SW480 (cell line): Measurements from ENCODE around the gene KLHL3.
"Not testable (repeated sequence)": the region's sequence is repeated elsewhere in the genome, so short reads cannot be mapped to it uniquely, and the experiment has no call there.

Source experiments
- DNase-seq: peaks from one replicate; pipeline ENCODE4 v3.0.0-alpha.2; 2016; ENCODE audit warnings: low spot score

The KLHL3 gene

DNA sequence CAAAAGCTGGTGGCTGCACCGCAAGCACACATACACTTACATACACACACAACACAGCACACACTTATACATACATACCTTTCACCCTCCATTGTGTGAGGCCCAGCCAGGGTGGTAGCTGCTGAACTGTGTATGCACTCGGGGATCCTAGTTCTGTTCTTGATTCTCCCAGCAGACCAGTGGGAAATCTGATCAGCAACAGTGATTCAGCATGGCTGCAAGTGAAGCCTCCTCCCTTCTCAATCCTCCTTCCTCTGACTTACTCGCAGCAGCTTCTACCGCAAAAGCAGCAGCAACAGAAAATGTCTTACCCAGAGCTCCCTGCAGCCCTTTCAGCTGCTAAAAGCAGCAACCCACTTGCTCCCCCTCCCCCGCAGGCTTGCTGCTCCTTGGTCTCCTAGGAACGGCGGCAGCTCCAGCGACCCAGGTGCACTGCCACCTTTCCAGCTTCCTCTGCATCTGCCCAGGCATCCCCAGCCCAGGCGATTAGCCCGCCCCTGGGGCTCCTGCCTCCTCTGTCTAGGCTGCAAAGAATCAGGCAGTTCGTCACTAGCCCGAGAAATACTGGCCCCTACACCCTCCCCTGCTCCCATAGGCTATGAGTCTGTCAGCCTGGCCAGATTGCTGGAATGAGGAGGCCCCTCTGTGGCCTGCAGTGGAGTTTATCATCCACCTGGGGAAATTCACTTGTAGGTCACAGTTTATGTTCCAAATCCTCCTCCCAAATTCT, at the start of gene KLHL3:
Gene KLHL3, minus strand, starts transcription at position 535 of the 730 bp plus-strand sequence. Its CDS starts 443 bp downstream, at position 92.
- no peak for DNase-seq

DNA sequence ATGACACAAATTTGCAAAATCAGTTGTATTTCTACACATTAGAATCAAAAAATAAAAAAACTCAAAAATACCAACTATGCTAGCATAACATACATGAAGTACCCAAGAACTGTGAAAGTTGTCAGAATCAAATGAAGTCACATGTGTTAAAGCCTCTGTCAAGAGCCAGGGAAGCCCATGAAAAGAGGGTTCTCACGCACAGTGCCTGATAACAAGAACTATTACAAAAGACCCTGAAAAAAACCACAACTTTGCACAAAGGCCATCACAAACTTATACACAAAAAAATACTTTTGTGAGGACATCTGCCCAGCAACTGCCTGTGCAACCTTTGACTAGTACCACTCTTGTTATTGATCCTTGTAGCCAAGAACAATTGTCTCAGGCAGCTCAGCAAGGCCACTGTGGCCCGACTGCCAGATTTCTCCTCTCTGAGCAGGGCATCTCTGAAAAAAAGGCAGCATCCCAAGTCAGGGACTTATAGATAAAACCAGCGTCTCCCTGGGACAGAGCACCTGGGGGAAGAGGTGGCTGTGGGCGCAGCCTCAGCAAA, 47.2 kb upstream of the KLHL3 start:
- DNase-seq, result no peak

DNA sequence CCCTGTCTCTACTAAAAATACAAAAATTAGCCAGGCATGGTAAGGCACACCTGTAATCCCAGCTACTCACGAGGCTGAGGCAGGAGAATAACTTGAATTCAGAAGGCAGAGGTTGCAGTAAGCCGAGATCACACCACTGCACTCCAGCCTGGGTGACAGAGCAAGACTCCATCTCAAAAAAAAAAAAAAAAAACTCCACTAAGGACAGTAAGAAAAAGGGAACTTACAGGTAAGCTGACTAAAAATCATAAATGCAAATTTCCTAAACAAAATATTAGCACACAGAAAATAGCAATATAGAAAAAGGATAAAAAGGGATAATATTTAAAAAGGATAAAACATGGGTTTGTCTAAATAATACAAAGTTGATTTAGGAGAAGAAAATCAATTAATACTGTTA, 46.2 kb upstream of the KLHL3 start:
- DNase-seq, result no peak

DNA sequence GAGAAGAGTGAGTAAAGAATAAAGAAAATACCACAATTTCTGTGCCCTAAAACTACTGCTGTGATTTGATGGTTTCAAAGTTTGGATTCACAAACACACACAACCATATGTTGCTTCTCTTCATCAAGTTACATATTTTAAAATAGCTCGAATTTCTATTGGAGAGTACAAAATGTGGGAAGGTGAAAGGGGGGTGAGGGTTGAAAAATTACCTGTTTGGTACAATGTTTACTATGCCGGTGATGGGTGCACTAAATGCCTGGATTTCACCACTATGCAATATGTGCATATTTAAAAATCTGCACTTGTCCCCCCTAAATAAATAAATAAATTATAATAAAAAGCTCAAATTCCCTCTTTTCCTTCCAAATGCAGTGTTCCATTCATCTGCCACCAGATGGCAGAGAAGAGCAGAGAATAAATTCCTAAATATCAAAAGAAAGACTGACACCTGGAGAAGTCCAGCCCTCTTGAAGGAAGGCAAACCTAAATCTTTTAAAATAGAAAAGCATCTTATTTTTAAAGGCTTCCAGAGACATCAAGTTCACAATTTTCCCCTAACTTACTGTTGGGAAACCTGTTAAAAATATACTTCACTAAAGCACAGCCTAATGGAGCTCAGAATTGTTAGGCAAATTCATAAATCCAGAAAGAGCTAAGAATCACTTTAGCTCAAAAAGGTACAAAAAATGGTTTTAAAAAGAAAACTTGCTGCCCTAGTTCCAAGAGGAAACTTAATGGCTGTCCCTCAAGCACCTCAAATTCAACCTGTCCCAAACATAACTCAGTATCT, 43.1 kb upstream of the KLHL3 start:
- DNase-seq, result peak; percentile 56

- not testable (repeated sequence) for DNase-seq
Measured at GRCh38 chr5:137767937-137768336, 32.0 kb upstream of the KLHL3 start.

- no peak for DNase-seq
Measured at GRCh38 chr5:137761566-137761965, 25.7 kb upstream of the KLHL3 start.

- DNase-seq, result no peak
Measured at GRCh38 chr5:137760719-137761516, 25.0 kb upstream of the KLHL3 start.

DNA sequence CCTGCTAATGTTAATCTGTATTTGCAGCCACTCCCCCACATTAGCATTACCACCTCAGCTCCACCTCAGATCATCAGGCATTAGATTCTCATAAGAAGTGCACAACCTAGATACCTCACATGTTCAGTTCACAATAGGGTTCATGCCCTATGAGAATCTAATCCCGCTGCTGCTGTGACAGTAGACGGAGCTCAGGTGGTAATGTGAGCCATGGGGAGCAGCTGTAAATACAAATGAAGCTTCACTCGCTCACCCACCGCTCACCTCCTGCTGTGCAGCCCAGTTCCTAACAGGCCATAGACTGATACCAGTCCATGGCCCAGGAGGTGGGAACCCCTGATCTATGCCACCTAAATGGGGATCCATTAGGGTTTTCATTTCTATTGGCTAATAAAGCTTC, 24.4 kb upstream of the KLHL3 start:
- no peak for DNase-seq

- peak; percentile 59 for DNase-seq
Measured at GRCh38 chr5:137758715-137759306, 22.9 kb upstream of the KLHL3 start.

GRCh38 chr5:137758121-137758520, 22.2 kb upstream of the KLHL3 start:
- no peak for DNase-seq

GRCh38 chr5:137757634-137758033, 21.7 kb upstream of the KLHL3 start:
- no peak for DNase-seq

- DNase-seq, result no peak
Measured at GRCh38 chr5:137754961-137755762, 19.3 kb upstream of the KLHL3 start.

DNA sequence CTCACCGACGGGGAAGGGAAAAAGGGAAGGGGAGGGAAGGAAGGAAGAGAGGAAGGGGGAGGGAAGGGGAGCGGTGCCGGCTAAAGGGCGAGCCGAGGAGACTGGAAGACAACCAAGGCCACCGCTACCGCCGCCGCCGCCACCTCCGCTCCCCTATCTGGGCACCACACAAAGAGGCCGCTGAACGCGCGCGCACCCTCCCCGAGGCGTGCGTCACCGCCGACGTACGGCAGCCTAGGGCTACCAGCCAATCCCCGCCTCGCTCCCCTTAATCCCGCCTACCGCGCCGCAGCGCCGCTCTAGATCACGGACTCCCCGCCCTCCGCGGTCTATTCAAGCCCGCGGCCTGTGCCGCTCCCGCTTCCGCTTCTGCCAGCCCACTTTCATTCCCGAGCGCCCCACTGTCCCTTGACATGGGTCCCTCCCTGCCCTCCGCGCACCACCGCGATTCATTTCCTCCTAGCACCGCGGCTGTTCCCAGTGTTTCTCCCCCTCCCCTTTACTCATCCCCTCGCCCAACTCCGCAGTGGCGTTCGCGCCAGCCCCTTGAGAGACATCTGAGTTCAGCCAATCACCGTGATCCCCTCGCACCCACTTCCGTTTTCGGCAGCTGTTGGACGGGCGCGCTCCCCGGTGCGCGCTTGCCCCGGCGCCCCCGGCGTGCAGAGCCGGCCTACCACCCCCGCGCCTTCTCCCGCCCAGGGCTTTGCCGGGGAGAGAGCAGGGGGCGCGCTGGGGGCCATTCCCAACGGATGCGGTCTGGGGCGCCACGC, 18.5 kb upstream of the KLHL3 start, which contains the start of gene HNRNPA0:
Gene HNRNPA0, minus strand, starts transcription at position 176 of the 773 bp plus-strand sequence. CDS start 297 bp downstream, outside the sequence.
- peak; percentile 97 for DNase-seq

DNA sequence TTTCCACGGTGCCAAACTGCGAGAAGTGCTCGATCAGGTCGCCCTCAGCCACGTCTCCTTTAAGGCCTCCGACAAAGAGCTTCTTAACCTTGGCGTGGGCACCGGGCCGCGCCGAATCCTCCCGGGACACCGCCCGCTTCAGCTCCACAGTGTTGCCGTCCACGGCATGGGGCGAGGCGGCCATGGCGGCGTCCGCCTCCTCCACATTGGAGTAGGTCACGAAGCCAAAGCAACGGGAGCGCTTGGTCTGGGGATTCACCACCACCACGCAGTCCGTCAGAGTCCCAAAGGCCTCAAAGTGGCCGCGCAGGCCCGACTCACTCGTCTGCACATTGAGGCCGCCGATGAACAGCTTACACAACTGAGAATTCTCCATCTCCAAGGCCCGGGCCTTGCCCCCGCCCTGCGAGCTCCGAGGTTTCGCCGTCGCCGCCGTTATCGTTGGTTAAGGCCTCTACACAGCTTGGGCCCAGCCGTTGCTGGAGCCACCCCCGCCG, 17.9 kb upstream of the KLHL3 start:
- DNase-seq, result no peak

DNA sequence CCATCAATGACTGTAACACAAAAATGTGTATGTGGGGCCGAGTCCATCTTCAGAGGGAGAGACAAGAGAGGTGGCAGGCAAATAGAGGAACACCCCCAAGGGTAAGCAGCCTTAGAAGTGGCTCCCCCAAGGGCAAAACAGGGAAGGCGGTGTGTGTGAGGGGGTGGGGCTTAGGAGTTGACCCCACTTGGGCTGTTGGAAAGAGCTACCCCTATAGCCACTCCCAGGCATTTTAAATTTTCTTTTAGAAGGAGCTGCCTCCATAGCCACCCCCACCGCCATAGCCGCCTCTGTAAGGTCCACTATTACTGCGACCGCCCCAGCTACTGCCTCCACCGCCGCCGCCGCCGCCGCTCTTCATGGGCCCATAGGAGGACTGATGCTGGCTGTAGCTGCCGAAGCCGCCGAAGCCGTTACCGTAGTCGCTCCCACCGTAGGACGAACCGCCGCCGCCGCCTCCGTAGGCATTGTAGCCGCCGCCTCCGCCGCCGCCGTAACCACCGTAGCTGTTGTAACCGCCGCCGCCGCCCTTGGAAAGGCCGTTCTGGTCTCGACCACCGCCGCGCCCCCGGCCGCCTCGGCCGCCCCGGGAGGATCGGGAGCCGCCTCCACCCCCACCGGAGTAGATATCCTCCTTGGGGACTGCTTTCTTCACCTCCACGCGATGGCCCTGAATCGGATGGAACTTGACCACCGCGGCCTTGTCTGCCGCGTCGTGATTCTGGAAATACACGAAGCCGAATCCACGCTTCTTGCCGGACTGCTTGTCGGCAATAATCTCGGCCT, 17.2 kb upstream of the KLHL3 start:
- peak; percentile 51 for DNase-seq

DNA sequence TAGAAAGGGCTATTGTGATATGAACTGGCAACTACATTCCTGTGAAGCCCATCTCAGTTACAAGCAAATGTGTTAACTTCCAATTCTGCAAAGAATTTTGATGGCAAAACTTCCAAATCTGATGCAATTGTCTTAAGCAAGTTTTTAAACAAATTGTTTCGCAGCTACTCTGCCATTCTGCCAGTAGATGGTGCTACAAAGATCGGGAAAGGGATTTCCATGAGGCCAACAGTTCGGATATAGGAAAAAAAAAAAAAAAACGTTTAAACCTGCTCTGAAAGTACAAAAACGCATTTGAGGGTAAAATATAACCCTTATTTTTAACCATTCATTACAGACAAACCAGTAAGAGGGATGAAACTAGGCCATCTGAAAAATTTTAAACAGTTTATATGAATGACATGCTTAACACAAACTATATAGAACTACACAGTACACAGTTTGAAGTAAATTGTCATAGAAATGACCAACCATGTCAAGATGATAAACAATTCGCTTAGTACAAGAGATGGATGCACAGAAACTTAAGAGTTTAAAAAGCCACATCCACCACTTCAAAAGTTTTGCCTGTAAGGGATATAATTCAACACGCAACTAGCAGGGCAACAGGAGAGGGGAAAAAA, 16.1 kb upstream of the KLHL3 start:
- DNase-seq, result peak; percentile 83

GRCh38 chr5:137750436-137750835, 14.5 kb upstream of the KLHL3 start:
- no peak for DNase-seq

DNA sequence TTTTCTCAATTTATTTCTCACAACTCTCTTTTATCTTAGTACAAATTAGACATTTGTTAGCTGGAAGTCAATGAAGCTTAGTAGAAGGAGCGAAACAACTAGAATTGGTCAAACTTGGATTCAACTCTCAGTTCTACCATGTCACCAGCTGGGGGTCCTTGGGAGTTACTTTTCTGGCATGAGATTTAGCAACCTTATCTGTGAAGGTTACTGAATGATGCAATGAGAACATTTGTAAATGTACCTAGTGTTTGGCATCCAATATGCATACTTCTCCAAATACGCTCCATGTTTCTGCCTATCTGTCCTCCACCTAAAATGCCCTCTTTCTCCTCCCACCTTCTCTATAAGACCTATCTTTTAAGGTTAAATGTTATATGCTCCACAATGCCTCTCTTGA, 12.0 kb upstream of the KLHL3 start:
- DNase-seq, result no peak
